Astrocyte (in vitro differentiated cells and primary cell): Measurements from ENCODE around the gene GRPEL2. TPM values are rescaled to one million over a fixed set of nuclear protein-coding genes. Genes with fewer than 3 reads are reported as not detected.

ENCODE experiments used
- DNase-seq: peaks from one replicate; pipeline ENCODE4 v3.0.0-alpha.2; 2010; ENCODE audit warnings: low read depth
- FAIRE-seq: peaks from 2 replicates; lab custom pipeline; 2011; peaks lifted over from hg19 to GRCh38; lab: Jason Lieb, UNC
- H2AFZ ChIP-seq: 2 replicates; pipeline ENCODE4 v1.6.0; 2012; ENCODE audit warnings: low read depth, low read length, inconsistent platforms
- H3K27ac ChIP-seq: 2 replicates; pipeline ENCODE4 v1.5.1; 2011; ENCODE audit warnings: low read depth, low read length, inconsistent platforms
- H3K27me3 ChIP-seq: 2 replicates; pipeline ENCODE4 v1.6.0; 2011; ENCODE audit warnings: low read length, inconsistent platforms; ENCODE audit not compliant: insufficient read depth
- H3K36me3 ChIP-seq: 2 replicates; pipeline ENCODE4 v1.5.1; 2011; ENCODE audit warnings: low read length, inconsistent platforms; ENCODE audit not compliant: insufficient read depth
- H3K4me1 ChIP-seq: 2 replicates; pipeline ENCODE4 v1.5.1; 2011; ENCODE audit warnings: low read length, inconsistent platforms; ENCODE audit not compliant: insufficient read depth
- H3K4me2 ChIP-seq: 2 replicates; pipeline ENCODE4 v1.6.0; 2012; ENCODE audit warnings: low read length, inconsistent platforms
- H3K4me3 ChIP-seq: 2 replicates; pipeline ENCODE4 v1.5.1; 2011; ENCODE audit warnings: low read depth, mild to moderate bottlenecking, low read length, inconsistent platforms; ENCODE audit not compliant: insufficient read depth
- H3K79me2 ChIP-seq: 2 replicates; pipeline ENCODE4 v1.6.0; 2012; ENCODE audit warnings: mild to moderate bottlenecking, low read length, inconsistent platforms; ENCODE audit not compliant: insufficient read depth
- H3K9ac ChIP-seq: 2 replicates; pipeline ENCODE4 v1.6.0; 2012; ENCODE audit warnings: mild to moderate bottlenecking, low read length, inconsistent platforms
- H3K9me3 ChIP-seq: 2 replicates; pipeline ENCODE4 v1.5.1; 2012; ENCODE audit warnings: low read depth, mild to moderate bottlenecking, low read length, inconsistent platforms; ENCODE audit not compliant: insufficient read depth
- H4K20me1 ChIP-seq: 2 replicates; pipeline ENCODE4 v1.6.0; 2012; ENCODE audit warnings: low read length, inconsistent platforms; ENCODE audit not compliant: insufficient read depth
- H3K27ac Mint-ChIP-seq: one replicate; pipeline ENCODE4 v1.8.0; 2021; ENCODE audit warnings: mild to moderate bottlenecking, mixed read lengths; ENCODE audit not compliant: unreplicated experiment
- H3K27me3 Mint-ChIP-seq: one replicate; pipeline ENCODE4 v1.8.0; 2021; ENCODE audit warnings: low read depth, mixed read lengths; ENCODE audit not compliant: unreplicated experiment
- H3K36me3 Mint-ChIP-seq: one replicate; pipeline ENCODE4 v1.8.0; 2021; ENCODE audit warnings: low read depth, mixed read lengths; ENCODE audit not compliant: unreplicated experiment
- H3K4me1 Mint-ChIP-seq: one replicate; pipeline ENCODE4 v1.8.0; 2021; ENCODE audit warnings: low read depth, mixed read lengths; ENCODE audit not compliant: unreplicated experiment
- H3K4me3 Mint-ChIP-seq: one replicate; pipeline ENCODE4 v1.8.0; 2021; ENCODE audit warnings: mild to moderate bottlenecking, moderate library complexity, mixed read lengths; ENCODE audit not compliant: unreplicated experiment
- H3K9me3 Mint-ChIP-seq: one replicate; pipeline ENCODE4 v1.8.0; 2021; ENCODE audit warnings: mild to moderate bottlenecking, mixed read lengths; ENCODE audit not compliant: unreplicated experiment
- CTCF ChIP-seq: IDR thresholded peaks from 2 replicates; pipeline ENCODE4 v1.5.1; 2011; ENCODE audit warnings: low read depth, mild to moderate bottlenecking, inconsistent platforms, low read length, moderate library complexity; ENCODE audit not compliant: insufficient read depth
- EZH2 ChIP-seq: IDR thresholded peaks from 2 replicates; pipeline ENCODE4 v1.6.1; 2012; ENCODE audit warnings: mild to moderate bottlenecking, low read length, inconsistent platforms; ENCODE audit not compliant: insufficient read depth
- total RNA-seq: library from RNA; stranded (reverse); gene quantifications from 2 replicates; pipeline ENCODE4 v1.2.1, GENCODE V29; 2021

The GRPEL2 gene
- total RNA-seq, 1 donor from 2014 or later, result 26.0 TPM

DNA sequence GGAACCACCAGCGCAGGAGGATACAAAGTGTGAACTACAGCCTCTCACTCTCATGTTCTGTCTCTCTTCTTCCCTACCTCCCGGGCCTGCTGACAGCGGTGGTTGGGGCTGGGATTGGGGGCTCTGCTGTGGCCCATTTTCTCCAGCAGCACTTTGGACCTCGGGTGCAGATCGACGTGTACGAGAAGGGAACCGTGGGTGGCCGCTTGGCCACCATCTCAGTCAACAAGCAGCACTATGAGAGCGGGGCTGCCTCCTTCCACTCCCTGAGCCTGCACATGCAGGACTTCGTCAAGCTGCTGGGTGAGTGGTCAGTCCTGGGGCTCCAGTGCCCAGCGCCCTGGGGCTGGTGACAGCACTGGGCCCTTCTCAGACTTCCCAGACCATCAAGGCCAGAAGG lies 17.2 kb downstream of the GRPEL2 start:
- H3K9me3 ChIP-seq, result no peaks in the 10 kb centered on the region
- Mint-ChIP-seq H3K27me3 (no peaks in the 10 kb centered on the region), H3K27ac (no peak overlapping the region), H3K9me3 (no peaks in the 10 kb centered on the region), H3K4me3 (no peak overlapping the region), H3K4me1 (peaks cover 15% of the 10 kb centered on the region), H3K36me3 (no peaks in the 10 kb centered on the region)
- no peak overlapping the region for H2AFZ ChIP-seq
- H3K9ac ChIP-seq, result no peak overlapping the region
- H3K79me2 ChIP-seq, result no peaks in the 10 kb centered on the region
- no peaks in the 10 kb centered on the region for H3K36me3 ChIP-seq
- peaks cover 5% of the 10 kb centered on the region for H3K4me1 ChIP-seq
- FAIRE-seq (no peak), DNase-seq (no peak)
- TF ChIP-seq EZH2, result no peak
- no peak for TF ChIP-seq CTCF
- no peak overlapping the region for H3K4me3 ChIP-seq
- H4K20me1 ChIP-seq, result no peaks in the 10 kb centered on the region
- H3K27ac ChIP-seq, result no peak overlapping the region
- no peak overlapping the region for H3K4me2 ChIP-seq
- H3K27me3 ChIP-seq, result no peaks in the 10 kb centered on the region

- Mint-ChIP-seq H3K4me3 (no peak overlapping the region), H3K27ac (no peak overlapping the region), H3K9me3 (no peaks in the 10 kb centered on the region), H3K27me3 (no peaks in the 10 kb centered on the region), H3K4me1 (peaks cover 18% of the 10 kb centered on the region), H3K36me3 (no peaks in the 10 kb centered on the region)
- H3K4me1 ChIP-seq, result peaks cover 2% of the 10 kb centered on the region
- H3K4me3 ChIP-seq, result no peak overlapping the region
- no peaks in the 10 kb centered on the region for H3K27me3 ChIP-seq
- no peak for TF ChIP-seq EZH2
- TF ChIP-seq CTCF, result no peak
- no peak overlapping the region for H3K27ac ChIP-seq
- H3K36me3 ChIP-seq, result no peaks in the 10 kb centered on the region
- H2AFZ ChIP-seq, result no peak overlapping the region
- H3K9me3 ChIP-seq, result no peaks in the 10 kb centered on the region
- FAIRE-seq (no peak), DNase-seq (no peak)
- H3K4me2 ChIP-seq, result no peak overlapping the region
- no peaks in the 10 kb centered on the region for H4K20me1 ChIP-seq
- no peak overlapping the region for H3K9ac ChIP-seq
- H3K79me2 ChIP-seq, result no peaks in the 10 kb centered on the region
Measured at GRCh38 chr5:149363358-149363757, 18.1 kb downstream of the GRPEL2 start.

DNA sequence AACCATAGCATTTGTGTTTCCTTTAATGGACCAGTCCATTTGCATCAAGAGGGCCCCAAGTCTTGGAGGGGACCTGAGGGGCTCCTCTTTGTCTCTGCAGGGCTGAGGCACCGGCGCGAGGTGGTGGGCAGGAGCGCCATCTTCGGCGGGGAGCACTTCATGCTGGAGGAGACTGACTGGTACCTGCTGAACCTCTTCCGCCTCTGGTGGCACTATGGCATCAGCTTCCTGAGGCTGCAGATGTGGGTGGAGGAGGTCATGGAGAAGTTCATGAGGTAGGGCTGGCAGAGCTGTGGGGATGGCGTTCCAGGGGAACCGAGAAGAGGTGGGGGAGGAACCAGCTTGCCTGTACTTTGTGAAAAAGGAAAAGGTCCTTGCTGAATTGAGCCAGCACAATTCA lies 18.6 kb downstream of the GRPEL2 start:
- Histone ChIP-seq H3K9ac (no peak overlapping the region), H3K4me2 (no peak overlapping the region), H3K27ac (no peak overlapping the region), H4K20me1 (no peaks in the 10 kb centered on the region), H3K27me3 (no peaks in the 10 kb centered on the region), H3K4me1 (no peaks in the 10 kb centered on the region), H3K36me3 (no peaks in the 10 kb centered on the region), H3K4me3 (no peak overlapping the region), H3K79me2 (no peaks in the 10 kb centered on the region), H2AFZ (no peak overlapping the region), H3K9me3 (no peaks in the 10 kb centered on the region)
- FAIRE-seq (no peak), DNase-seq (no peak)
- no peaks in the 10 kb centered on the region for H3K36me3 Mint-ChIP-seq
- no peaks in the 10 kb centered on the region for H3K27me3 Mint-ChIP-seq
- H3K4me3 Mint-ChIP-seq, result no peak overlapping the region
- H3K27ac Mint-ChIP-seq, result no peak overlapping the region
- peaks cover 19% of the 10 kb centered on the region for H3K4me1 Mint-ChIP-seq
- TF ChIP-seq EZH2, result no peak
- no peak for TF ChIP-seq CTCF
- H3K9me3 Mint-ChIP-seq, result no peaks in the 10 kb centered on the region
